WERI-Rb-1 (cell line): ENCODE measurements around the gene BAIAP2L2.

Experiments
- DNase-seq: peaks from one replicate; pipeline ENCODE4 v3.0.0-alpha.2; 2020
- H3K27ac ChIP-seq: fragments of 250-450 bp; sonication (Bioruptor Pico); 2 replicates; pipeline ENCODE4 v1.5.1; 2020; ENCODE audit warnings: mild to moderate bottlenecking, moderate library complexity
- H3K27me3 ChIP-seq: fragments of 250-450 bp; sonication (Bioruptor Pico); 2 replicates; pipeline ENCODE4 v1.5.1; 2021; ENCODE audit warnings: mild to moderate bottlenecking, low read depth, moderate library complexity; ENCODE audit not compliant: insufficient read depth, severe bottlenecking
- H3K36me3 ChIP-seq: fragments of 250-450 bp; sonication (Bioruptor Pico); 2 replicates; pipeline ENCODE4 v1.5.1; 2020; ENCODE audit warnings: mild to moderate bottlenecking, moderate library complexity
- H3K4me3 ChIP-seq: 2 replicates; pipeline ENCODE4 v1.5.1; 2011; ENCODE audit warnings: low read depth, mild to moderate bottlenecking, control low read depth, low read length
- H3K9me3 ChIP-seq: fragments of 250-450 bp; sonication (Bioruptor Pico); 2 replicates; pipeline ENCODE4 v1.5.1; 2021; ENCODE audit warnings: mild to moderate bottlenecking, moderate library complexity; ENCODE audit not compliant: severe bottlenecking
- TF ChIP-seq, protein P1 (sequence below): IDR thresholded peaks from 2 replicates; pipeline ENCODE4 v1.5.1; 2011; ENCODE audit warnings: low read depth, mild to moderate bottlenecking, control low read depth, inconsistent platforms, low read length

BAIAP2L2 gene

DNA sequence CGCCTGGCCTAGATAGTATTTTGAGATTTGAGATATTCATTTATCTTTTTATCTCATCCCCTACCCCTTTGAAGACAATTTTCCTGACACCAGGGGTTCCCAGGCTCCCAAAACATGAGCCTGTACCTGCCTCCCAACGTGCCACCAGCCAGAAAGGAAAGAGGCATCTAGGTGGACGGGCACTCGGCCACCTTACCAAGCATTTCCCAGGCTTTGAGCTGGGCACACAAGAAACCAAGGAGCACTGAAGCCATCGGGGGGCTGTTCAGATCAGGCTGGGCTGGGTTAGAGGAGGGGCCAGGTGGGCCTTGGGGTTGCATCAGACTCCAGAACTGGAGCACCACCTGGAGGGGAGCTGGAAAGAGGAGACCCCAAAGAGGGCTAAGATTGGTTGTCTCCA, 28.5 kb upstream of the BAIAP2L2 start:
- H3K27me3 ChIP-seq: no peaks in the 10 kb centered on the region
- TF ChIP-seq, protein P1, sequence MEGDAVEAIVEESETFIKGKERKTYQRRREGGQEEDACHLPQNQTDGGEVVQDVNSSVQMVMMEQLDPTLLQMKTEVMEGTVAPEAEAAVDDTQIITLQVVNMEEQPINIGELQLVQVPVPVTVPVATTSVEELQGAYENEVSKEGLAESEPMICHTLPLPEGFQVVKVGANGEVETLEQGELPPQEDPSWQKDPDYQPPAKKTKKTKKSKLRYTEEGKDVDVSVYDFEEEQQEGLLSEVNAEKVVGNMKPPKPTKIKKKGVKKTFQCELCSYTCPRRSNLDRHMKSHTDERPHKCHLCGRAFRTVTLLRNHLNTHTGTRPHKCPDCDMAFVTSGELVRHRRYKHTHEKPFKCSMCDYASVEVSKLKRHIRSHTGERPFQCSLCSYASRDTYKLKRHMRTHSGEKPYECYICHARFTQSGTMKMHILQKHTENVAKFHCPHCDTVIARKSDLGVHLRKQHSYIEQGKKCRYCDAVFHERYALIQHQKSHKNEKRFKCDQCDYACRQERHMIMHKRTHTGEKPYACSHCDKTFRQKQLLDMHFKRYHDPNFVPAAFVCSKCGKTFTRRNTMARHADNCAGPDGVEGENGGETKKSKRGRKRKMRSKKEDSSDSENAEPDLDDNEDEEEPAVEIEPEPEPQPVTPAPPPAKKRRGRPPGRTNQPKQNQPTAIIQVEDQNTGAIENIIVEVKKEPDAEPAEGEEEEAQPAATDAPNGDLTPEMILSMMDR: no peak
- H3K27ac ChIP-seq: no peak overlapping the region
- DNase-seq: no peak
- H3K36me3 ChIP-seq: peaks cover 11% of the 10 kb centered on the region; the same call in 1 of the 2 replicates
- no peak overlapping the region for H3K4me3 ChIP-seq
- no peaks in the 10 kb centered on the region for H3K9me3 ChIP-seq

DNA sequence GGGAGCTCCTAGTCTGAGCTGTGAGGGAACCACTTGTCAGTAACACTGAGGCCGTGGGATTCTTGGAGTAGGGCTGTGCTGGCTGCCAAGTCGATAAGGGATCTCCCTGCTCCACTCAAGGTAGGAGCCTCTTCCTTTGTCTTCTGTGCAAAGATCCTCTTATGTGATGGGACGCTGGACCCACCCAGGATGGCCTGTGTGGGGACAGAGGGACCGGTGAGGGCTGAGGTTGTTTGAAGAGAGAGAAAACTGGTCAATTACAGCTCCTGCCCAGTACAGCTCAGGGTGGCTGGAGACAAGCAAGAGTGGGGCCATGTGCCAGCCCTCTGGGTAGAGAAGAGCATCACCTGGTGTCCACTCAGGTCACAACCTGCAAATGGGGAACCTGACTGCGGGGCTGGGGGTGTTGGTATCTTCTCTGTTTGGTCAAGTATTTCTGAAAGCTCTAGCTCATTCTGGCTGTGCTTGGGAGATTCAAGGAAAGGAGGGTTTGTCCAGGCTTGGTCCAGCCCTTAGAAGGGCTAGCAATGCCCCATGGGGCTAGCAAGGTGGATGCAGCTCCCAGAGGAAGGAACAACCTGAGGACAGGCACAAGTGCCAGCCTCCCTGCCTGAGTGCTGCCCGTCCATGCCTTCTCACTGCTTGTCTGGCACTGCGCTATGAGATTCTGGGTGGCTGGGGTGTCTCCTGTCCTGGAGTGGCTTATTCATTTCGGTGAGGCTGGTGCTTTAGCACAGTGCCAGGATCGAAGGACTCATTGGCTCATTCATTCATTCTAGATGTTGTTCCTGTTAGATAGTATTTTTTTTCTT, 27.6 kb upstream of the BAIAP2L2 start:
- Histone ChIP-seq H3K4me3 (no peak overlapping the region), H3K27ac (no peak overlapping the region; the same call in 1 of the 2 replicates), H3K9me3 (no peaks in the 10 kb centered on the region), H3K36me3 (peaks cover 11% of the 10 kb centered on the region; the same call in 1 of the 2 replicates), H3K27me3 (no peaks in the 10 kb centered on the region)
- TF ChIP-seq, protein P1: peak; percentile 20; the same call in 1 of the 2 replicates
- no peak for DNase-seq

DNA sequence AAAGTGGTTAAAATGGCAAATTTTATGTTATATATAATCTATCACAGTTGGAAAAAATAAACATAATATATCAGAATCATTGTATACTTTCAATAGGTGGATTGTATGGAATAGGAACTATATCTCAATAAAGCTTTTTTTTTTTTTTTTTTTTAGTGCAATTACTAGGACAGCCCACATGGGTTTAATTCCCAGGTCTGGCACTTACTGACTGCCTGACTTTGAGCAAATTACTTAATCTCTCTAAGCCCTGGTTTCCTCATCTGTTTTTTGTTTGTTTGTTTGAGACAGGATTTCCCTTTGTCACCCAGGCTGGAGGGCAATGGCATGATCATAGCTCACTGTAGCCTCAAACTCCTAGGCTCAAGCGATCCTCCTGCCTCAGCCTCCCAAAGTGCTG, 26.1 kb upstream of the BAIAP2L2 start:
- Histone ChIP-seq H3K27ac (peak overlapping the region; percentile 44), H3K36me3 (peaks cover 17% of the 10 kb centered on the region), H3K27me3 (no peaks in the 10 kb centered on the region), H3K4me3 (no peak overlapping the region), H3K9me3 (no peaks in the 10 kb centered on the region)
- no peak for DNase-seq
- TF ChIP-seq, protein P1: no peak

DNA sequence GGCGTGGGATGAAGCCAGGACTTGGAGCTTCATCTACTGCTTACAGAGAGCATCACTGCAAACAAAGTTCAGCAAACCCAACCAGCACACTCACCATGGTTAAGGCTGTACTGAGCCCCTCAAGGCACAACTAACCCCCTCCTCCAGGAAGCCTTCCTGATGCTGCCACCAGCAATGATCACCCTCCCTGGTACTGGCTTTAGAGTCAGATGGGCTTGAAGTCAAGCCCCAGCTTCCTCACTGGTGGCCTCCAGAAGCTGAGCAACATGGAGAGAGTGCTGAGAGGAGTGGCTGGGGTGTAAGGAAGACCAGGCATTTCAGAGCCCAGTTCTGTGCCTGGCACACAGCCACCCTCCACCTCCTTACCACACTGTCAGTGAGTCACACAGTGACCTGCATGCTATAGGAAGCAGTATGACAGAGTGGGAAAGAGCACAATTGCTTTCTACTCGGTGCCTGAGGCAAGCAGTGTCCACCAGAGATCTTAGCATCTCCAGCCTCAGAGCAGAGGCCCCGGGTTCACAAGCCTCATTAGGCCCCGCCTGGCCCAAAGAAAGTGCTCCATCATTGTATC, 24.7 kb upstream of the BAIAP2L2 start:
- Histone ChIP-seq H3K4me3 (no peak overlapping the region), H3K27ac (no peak overlapping the region), H3K9me3 (no peaks in the 10 kb centered on the region), H3K27me3 (no peaks in the 10 kb centered on the region), H3K36me3 (peaks cover 19% of the 10 kb centered on the region)
- TF ChIP-seq, protein P1: no peak
- DNase-seq: no peak

DNA sequence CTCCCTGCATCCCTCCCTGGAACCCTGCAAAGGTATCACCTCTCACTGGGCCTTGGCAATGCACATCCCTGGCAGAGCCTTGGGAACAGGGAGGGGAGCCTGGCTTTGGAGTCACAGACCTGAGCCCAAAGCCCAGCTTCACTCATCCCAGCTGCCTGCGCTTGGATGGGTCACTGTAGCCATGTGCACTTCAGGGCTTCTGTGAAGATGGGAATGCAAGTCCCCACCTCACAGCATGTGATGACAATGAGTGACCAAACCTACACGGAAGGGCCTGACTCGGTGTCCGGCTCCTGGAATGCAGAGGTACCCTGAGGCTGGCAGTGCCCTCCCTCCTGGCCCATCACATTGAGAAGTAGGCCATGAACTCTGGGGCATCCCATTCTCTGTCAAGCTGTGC, 22.8 kb upstream of the BAIAP2L2 start:
- Histone ChIP-seq H3K27me3 (no peaks in the 10 kb centered on the region), H3K36me3 (peaks cover 22% of the 10 kb centered on the region), H3K27ac (no peak overlapping the region), H3K4me3 (no peak overlapping the region), H3K9me3 (no peaks in the 10 kb centered on the region)
- TF ChIP-seq, protein P1: no peak
- DNase-seq: no peak
